K562 (cell line): ENCODE results near the gene NECTIN4. TPM values are rescaled to one million over a fixed set of nuclear protein-coding genes. Genes with fewer than 3 reads are reported as not detected.

Experiments
- ATAC-seq: fragments of 200-7000 bp; cut with Tn5 transposase; 3 replicates; pipeline ENCODE4 v1.9.1; 2020; ENCODE audit warnings: moderate library complexity
- BruUV-seq: library from RNA; stranded (reverse); fragments of 400-500 nt; replicated peaks from 2 replicates; lab custom pipeline; 2021; lab: Mats Ljungman, UMichigan
- CTCF ChIA-PET: fragments of 300-600 bp; formaldehyde crosslinking; extraction: SDS; loops from one replicate; lab custom pipeline; 2021; ENCODE audit warnings: low intra/inter-chr PET ratio; lab: Yijun Ruan, JAX
- POLR2A ChIA-PET: fragments of 300-600, 350-650 bp; sonication (Branson Sonifier 250); formaldehyde crosslinking; extraction: SDS; loops from one replicate; lab custom pipeline; 2021; ENCODE audit warnings: antibody characterized with exemption, inconsistent platforms; lab: Yijun Ruan, JAX
- DNase-seq, 4 experiments: peaks; one replicate each; pipeline versions ENCODE4 v3.0.0 to v3.0.0-alpha.2; 2011 to 2018; ENCODE audit warnings: low spot score in 3 of 4, mixed read lengths in 3 of 4; ENCODE audit errors: extremely low read depth in 1 of 4
- FAIRE-seq: peaks from 2 replicates; lab custom pipeline; 2011; peaks lifted over from hg19 to GRCh38; lab: Jason Lieb, UNC
- H2AFZ ChIP-seq: 2 replicates; pipeline ENCODE4 v1.6.0; 2011; ENCODE audit warnings: low read depth, low read length, control low read depth, inconsistent platforms
- H3K27ac ChIP-seq: fragments of 200-600 bp; 3 replicates; pipeline ENCODE4 v1.8.0; 2011; ENCODE audit warnings: low read depth, mild to moderate bottlenecking, control low read depth, inconsistent platforms, low read length, moderate library complexity, mixed read lengths; ENCODE audit errors: extremely low read depth
- H3K27me3 ChIP-seq, 2 experiments: fragments of 300-600 bp in 1 of 2; 2 replicates in 1 of 2; 3 replicates in 1 of 2; pipeline versions ENCODE4 v1.6.0 to v1.8.0; 2011; ENCODE audit warnings: inconsistent platforms in 2 of 2, low read length in 2 of 2, mild to moderate bottlenecking in 1 of 2, mixed read lengths in 1 of 2, moderate library complexity in 1 of 2; ENCODE audit not compliant: control insufficient read depth in 2 of 2, insufficient read depth in 2 of 2
- H3K36me3 ChIP-seq: fragments of 300-600 bp; 3 replicates; pipeline ENCODE4 v1.8.0; 2011; ENCODE audit warnings: mild to moderate bottlenecking, low read length, inconsistent platforms; ENCODE audit not compliant: control insufficient read depth, insufficient read depth
- H3K4me1 ChIP-seq, 2 experiments: fragments of 200-600 bp in 1 of 2; replicated peaks in 1 of 2; 2 replicates in 1 of 2; 3 replicates in 1 of 2; pipeline versions ENCODE4 v1.5.1 to v1.8.0; 2011; ENCODE audit warnings: inconsistent platforms in 2 of 2, low read length in 2 of 2, mild to moderate bottlenecking in 1 of 2, mixed read lengths in 1 of 2, moderate library complexity in 1 of 2; ENCODE audit not compliant: control insufficient read depth in 2 of 2, insufficient read depth in 2 of 2
- H3K4me2 ChIP-seq: 2 replicates; pipeline ENCODE4 v1.6.1; 2011; ENCODE audit warnings: low read length, control low read depth, inconsistent platforms, mixed read lengths; ENCODE audit not compliant: insufficient read depth
- H3K4me3 ChIP-seq: fragments of 200-600 bp; sonication (generic), shearing (Covaris generic); 2 replicates; pipeline ENCODE4 v1.5.1; 2016; ENCODE audit warnings: control low read depth, inconsistent platforms
- H3K79me2 ChIP-seq: fragments of 200-600 bp; 3 replicates; pipeline ENCODE4 v1.8.0; 2011; ENCODE audit warnings: low read length, inconsistent platforms; ENCODE audit not compliant: control insufficient read depth, insufficient read depth
- H3K9ac ChIP-seq, 2 experiments: 2 replicates each; pipeline versions ENCODE4 v1.6.0 to v1.6.1; 2011; ENCODE audit warnings: low read depth in 2 of 2, low read length in 2 of 2, control low read depth in 1 of 2, inconsistent platforms in 1 of 2, mild to moderate bottlenecking in 1 of 2, mixed read lengths in 1 of 2; ENCODE audit not compliant: insufficient read depth in 1 of 2
- H3K9me1 ChIP-seq: one replicate; pipeline ENCODE4 v1.6.0; 2011; ENCODE audit warnings: inconsistent platforms, mild to moderate bottlenecking, low read length, moderate library complexity; ENCODE audit not compliant: control insufficient read depth, insufficient read depth
- H3K9me3 ChIP-seq: replicated peaks from 2 replicates; pipeline ENCODE4 v1.5.1; 2011; ENCODE audit warnings: low read depth, low read length, inconsistent platforms; ENCODE audit not compliant: control insufficient read depth, insufficient read depth
- H4K20me1 ChIP-seq: replicated peaks from 2 replicates; pipeline ENCODE4 v1.6.1; 2011; ENCODE audit warnings: low read length, inconsistent platforms, mixed read lengths; ENCODE audit not compliant: control insufficient read depth, insufficient read depth
- ETV1 ChIP-seq: fragments of 450-650 bp; conservative IDR thresholded peaks from 2 replicates; pipeline ENCODE4 v1.6.1; 2016; ENCODE audit warnings: missing genetic modification characterization, control low read depth, low read depth, missing compliant biosample characterization
- GTF2B ChIP-seq: IDR thresholded peaks from 2 replicates; pipeline ENCODE4 v1.6.1; 2011; ENCODE audit not compliant: insufficient read length; ENCODE audit errors: extremely low read depth
- HDGF ChIP-seq: fragments of 450-650 bp; IDR thresholded peaks from 2 replicates; pipeline ENCODE4 v1.6.1; 2016
- HMBOX1 ChIP-seq: sonication (generic); IDR thresholded peaks from 2 replicates; pipeline ENCODE4 v1.6.1; 2016
- NR2C2 ChIP-seq, 2 experiments: fragments of 200-800 bp in 1 of 2; sonication (Bioruptor generic) in 1 of 2; sonication (generic) in 1 of 2; formaldehyde crosslinking in 1 of 2; IDR thresholded peaks; 2 replicates each; pipeline versions ENCODE4 v1.6.1 to v1.8.0; 2016 to 2022; ENCODE audit warnings: mild to moderate bottlenecking in 1 of 2, missing compliant biosample characterization in 1 of 2, missing genetic modification characterization in 1 of 2, missing genetic modification reagents in 1 of 2
- PHF8 ChIP-seq: fragments of 200-600 bp; sonication (generic); IDR thresholded peaks from 2 replicates; pipeline ENCODE4 v1.6.1; 2012; ENCODE audit warnings: mixed run types, mild to moderate bottlenecking, inconsistent platforms, low read length, moderate library complexity, borderline replicate concordance
- RCOR1 ChIP-seq, 2 experiments: IDR thresholded peaks; 2 replicates each; pipeline ENCODE4 v1.6.1; 2012; ENCODE audit warnings: low read depth in 2 of 2, low read length in 2 of 2, borderline replicate concordance in 1 of 2, improper control_type of control experiment in 1 of 2
- RNF2 ChIP-seq: sonication (generic); IDR thresholded peaks from 2 replicates; pipeline ENCODE4 v1.6.1; 2016
- SMARCE1 ChIP-seq: fragments of 450-650 bp; IDR thresholded peaks from 2 replicates; pipeline ENCODE4 v1.7.1; 2016; ENCODE audit warnings: mild to moderate bottlenecking
- SP2 ChIP-seq: IDR thresholded peaks from 2 replicates; pipeline ENCODE4 v1.6.1; 2011; ENCODE audit warnings: mild to moderate bottlenecking, low read depth, low read length, moderate library complexity; ENCODE audit not compliant: poor library complexity, severe bottlenecking; ENCODE audit errors: extremely low read depth
- SRF ChIP-seq, 2 experiments: fragments of 250-450, 450-650 bp in 1 of 2; sonication (Bioruptor Pico) in 1 of 2; sonication (generic) in 1 of 2; formaldehyde crosslinking; IDR thresholded peaks; 2 replicates each; pipeline versions ENCODE4 v1.5.0 to v1.5.1; 2020 to 2022; ENCODE audit warnings: mild to moderate bottlenecking in 1 of 2, missing genetic modification reagents in 1 of 2
- ZNF23 ChIP-seq: fragments of 250-450 bp; sonication (Bioruptor Pico); IDR thresholded peaks from 2 replicates; pipeline ENCODE4 v1.4.0; 2020; ENCODE audit warnings: mild to moderate bottlenecking
- ZNF589 ChIP-seq: fragments of 200-800 bp; sonication (Bioruptor generic); IDR thresholded peaks from 2 replicates; pipeline ENCODE4 v1.6.1; 2016; ENCODE audit warnings: low read depth, missing genetic modification characterization, missing compliant biosample characterization
- WGBS: fragments of 100-300 bp; shearing (Covaris generic); methylation state at CpG from one replicate; pipeline ENCODE4 v1.1.6; 2016; ENCODE audit warnings: low coverage, mixed read lengths; ENCODE audit not compliant: insufficient coverage; ENCODE audit errors: missing lambda C conversion rate; 5-methylcytosine and 5-hydroxymethylcytosine counted together
- in situ Hi-C: fragments of 300-500 bp; cut with MboI; formaldehyde crosslinking; loops from 4 replicates; pipeline ENCODE4 v1.15.0; 2018; ENCODE audit warnings: inconsistent platforms, mixed read lengths
- intact Hi-C: fragments of 100-400 bp; cut with micrococcal nuclease; formaldehyde crosslinking; loops from 2 replicates; pipeline ENCODE4 v1.14.2; 2022
- polyA plus RNA-seq, 8 experiments: library from polyadenylated mRNA; depleted of rRNA in 4 of 8; stranded (reverse) in 5 of 8; unstranded in 3 of 8; fragments of >200 nt; fragmentation: Nextera tagmentation in 2 of 8; fragmentation: Illumina TruSeq in 1 of 8; extraction: Ambion mirVana in 2 of 8; extraction: Trizol in 1 of 8; gene quantifications; 2 replicates each; pipeline versions ENCODE4 v1.2.1 to v1.2.3, GENCODE V29; 2011 to 2014; ENCODE audit warnings: inconsistent platforms in 1 of 8, missing spikeins in 1 of 8
- total RNA-seq, 7 experiments: library from RNA; depleted of rRNA in 6 of 7; stranded (reverse); fragments of >200 nt in 6 of 7; fragmentation: Illumina TruSeq in 2 of 7; extraction: Trizol in 2 of 7; gene quantifications; 2 replicates each; pipeline versions ENCODE4 v1.2.1 to v1.2.3, GENCODE V29; 2011 to 2021; ENCODE audit warnings: low replicate concordance in 1 of 7
- TF ChIP-seq, protein P1 (sequence below), 2 experiments: fragments of 450-650 bp; IDR thresholded peaks; 2 replicates each; pipeline ENCODE4 v1.6.1; 2018; ENCODE audit warnings: mild to moderate bottlenecking in 2 of 2, low read depth in 1 of 2; ENCODE audit not compliant: partially characterized antibody in 2 of 2

NECTIN4 gene
- total and polyA plus RNA-seq, 9 of the 15 experiments (the other 6 are each of a cell fraction or from before 2014, with no cell fraction given): 0.01 to 0.09 TPM; not detected in 7

DNA sequence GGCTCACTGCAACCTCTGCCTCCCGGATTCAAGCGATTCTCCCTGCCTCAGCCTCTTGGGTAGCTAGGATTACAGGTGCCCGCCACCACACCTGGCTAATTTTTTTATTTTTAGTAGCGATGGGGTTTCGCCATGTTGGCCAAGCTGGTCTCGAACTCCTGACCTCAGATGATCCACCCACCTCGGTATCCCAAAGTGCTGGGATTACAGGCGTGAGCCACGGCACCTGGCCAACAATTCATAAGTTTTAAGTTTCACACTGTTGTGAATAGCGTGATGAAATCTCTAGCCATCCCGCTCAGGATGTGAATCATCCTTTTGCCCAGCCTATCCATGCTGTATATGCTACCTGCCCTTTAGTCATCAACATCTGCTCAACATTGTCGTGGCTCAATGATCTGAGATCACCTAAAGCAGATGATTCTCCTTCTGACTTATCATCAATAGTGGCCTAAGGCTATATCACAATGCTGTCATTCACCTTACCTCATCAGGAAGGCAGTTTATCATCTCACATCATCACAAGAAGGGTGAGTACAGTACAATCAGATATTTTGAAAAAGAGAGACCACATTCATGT, 25.9 kb upstream of the NECTIN4 start:
- peak; percentile 10 for ATAC-seq
- intact Hi-C loops: no loop called here
- FAIRE-seq: peak; percentile 57
- peak in 1 of 4 experiments; percentile 50 for DNase-seq
- peaks cover 68% of the 10 kb centered on the region for H3K36me3 ChIP-seq
- ChIA-PET POLR2A (interaction anchor here (1.4 to 5.3 kb wide), 3 partner anchors 12 to 17 kb away, joined by 4 to 39 read pairs (median 4); partner anchors contain the start of gene DEDD), CTCF (no interaction called here)
- no peak overlapping the region; a peak in 1 of 4 replicates for H3K9ac ChIP-seq
- H4K20me1 ChIP-seq: no peaks in the 10 kb centered on the region; the same call in 1 of the 2 replicates
- peak overlapping the region; percentile 28; the same call in 1 of the 3 replicates for H3K27ac ChIP-seq
- H3K4me3 ChIP-seq: no peak overlapping the region
- 50% methylated on average over 12 of the region's 12 CpGs for WGBS
- H3K27me3 ChIP-seq: no peaks in the 10 kb centered on the region; a peak in 1 of 5 replicates
- no TSS peak for BruUV-seq
- peaks cover 98% of the 10 kb centered on the region for H3K79me2 ChIP-seq
- peaks cover 25 to 46% of the 10 kb centered on the region in 2 experiments for H3K4me1 ChIP-seq
- in situ Hi-C loops: no loop called here
- H3K9me3 ChIP-seq: no peaks in the 10 kb centered on the region
- H2AFZ ChIP-seq: no peak overlapping the region
- no peaks in the 10 kb centered on the region for H3K9me1 ChIP-seq
- H3K4me2 ChIP-seq: peak overlapping the region; percentile 98; the same call in 1 of the 2 replicates
- TF ChIP-seq SP2 (no peak), ETV1 (tag) (peak; percentile 56; the same call in 1 of the 2 replicates), HDGF (no peak), NR2C2 (CRISPR knock-in tag; IDR thresholded peaks at IDR 0.05) (no peak), NR2C2 (tag; IDR thresholded peaks at IDR 0.05) (peak; percentile 79), HMBOX1 (no peak), RCOR1 (IDR thresholded peaks at IDR 0.05; ENCODE audit: borderline replicate concordance in 1 of 2, low read depth in 2 of 2, low read length in 2 of 2) (peak in 1 of 2 experiments; percentile 52; a peak in 1 of 4 replicates), SRF (CRISPR knock-in tag; IDR thresholded peaks at IDR 0.05) (0 out of 4 replicates have a peak, but pooled peaks of 1 of the 2 experiments have one; percentile 5), ZNF589 (CRISPR knock-in tag) (peak; percentile 83), SMARCE1 (peak; percentile 63; the same call in 1 of the 2 replicates), GTF2B (no peak), ZNF23 (CRISPR knock-in tag) (no peak), PHF8 (no peak), RNF2 (peak; percentile 55; the same call in 1 of the 2 replicates)
- TF ChIP-seq, protein P1, sequence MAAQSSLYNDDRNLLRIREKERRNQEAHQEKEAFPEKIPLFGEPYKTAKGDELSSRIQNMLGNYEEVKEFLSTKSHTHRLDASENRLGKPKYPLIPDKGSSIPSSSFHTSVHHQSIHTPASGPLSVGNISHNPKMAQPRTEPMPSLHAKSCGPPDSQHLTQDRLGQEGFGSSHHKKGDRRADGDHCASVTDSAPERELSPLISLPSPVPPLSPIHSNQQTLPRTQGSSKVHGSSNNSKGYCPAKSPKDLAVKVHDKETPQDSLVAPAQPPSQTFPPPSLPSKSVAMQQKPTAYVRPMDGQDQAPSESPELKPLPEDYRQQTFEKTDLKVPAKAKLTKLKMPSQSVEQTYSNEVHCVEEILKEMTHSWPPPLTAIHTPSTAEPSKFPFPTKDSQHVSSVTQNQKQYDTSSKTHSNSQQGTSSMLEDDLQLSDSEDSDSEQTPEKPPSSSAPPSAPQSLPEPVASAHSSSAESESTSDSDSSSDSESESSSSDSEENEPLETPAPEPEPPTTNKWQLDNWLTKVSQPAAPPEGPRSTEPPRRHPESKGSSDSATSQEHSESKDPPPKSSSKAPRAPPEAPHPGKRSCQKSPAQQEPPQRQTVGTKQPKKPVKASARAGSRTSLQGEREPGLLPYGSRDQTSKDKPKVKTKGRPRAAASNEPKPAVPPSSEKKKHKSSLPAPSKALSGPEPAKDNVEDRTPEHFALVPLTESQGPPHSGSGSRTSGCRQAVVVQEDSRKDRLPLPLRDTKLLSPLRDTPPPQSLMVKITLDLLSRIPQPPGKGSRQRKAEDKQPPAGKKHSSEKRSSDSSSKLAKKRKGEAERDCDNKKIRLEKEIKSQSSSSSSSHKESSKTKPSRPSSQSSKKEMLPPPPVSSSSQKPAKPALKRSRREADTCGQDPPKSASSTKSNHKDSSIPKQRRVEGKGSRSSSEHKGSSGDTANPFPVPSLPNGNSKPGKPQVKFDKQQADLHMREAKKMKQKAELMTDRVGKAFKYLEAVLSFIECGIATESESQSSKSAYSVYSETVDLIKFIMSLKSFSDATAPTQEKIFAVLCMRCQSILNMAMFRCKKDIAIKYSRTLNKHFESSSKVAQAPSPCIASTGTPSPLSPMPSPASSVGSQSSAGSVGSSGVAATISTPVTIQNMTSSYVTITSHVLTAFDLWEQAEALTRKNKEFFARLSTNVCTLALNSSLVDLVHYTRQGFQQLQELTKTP (IDR thresholded peaks at IDR 0.05; ENCODE audit: low read depth in 1 of 2, partially characterized antibody in 2 of 2): peak in 1 of 2 experiments; percentile 16
